ENCODE measurements around the gene RNASE8. TPM values are rescaled to one million over a fixed set of nuclear protein-coding genes. Genes with fewer than 3 reads are reported as not detected.
"Not testable (repeated sequence)": the region's sequence is repeated elsewhere in the genome, so short reads cannot be mapped to it uniquely, and the experiment has no call there.

The RNASE8 gene, protein sequence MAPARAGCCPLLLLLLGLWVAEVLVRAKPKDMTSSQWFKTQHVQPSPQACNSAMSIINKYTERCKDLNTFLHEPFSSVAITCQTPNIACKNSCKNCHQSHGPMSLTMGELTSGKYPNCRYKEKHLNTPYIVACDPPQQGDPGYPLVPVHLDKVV
- not detected in 2 replicates for total RNA-seq (2014; rRNA removed; shearing (Covaris generic))

DNA sequence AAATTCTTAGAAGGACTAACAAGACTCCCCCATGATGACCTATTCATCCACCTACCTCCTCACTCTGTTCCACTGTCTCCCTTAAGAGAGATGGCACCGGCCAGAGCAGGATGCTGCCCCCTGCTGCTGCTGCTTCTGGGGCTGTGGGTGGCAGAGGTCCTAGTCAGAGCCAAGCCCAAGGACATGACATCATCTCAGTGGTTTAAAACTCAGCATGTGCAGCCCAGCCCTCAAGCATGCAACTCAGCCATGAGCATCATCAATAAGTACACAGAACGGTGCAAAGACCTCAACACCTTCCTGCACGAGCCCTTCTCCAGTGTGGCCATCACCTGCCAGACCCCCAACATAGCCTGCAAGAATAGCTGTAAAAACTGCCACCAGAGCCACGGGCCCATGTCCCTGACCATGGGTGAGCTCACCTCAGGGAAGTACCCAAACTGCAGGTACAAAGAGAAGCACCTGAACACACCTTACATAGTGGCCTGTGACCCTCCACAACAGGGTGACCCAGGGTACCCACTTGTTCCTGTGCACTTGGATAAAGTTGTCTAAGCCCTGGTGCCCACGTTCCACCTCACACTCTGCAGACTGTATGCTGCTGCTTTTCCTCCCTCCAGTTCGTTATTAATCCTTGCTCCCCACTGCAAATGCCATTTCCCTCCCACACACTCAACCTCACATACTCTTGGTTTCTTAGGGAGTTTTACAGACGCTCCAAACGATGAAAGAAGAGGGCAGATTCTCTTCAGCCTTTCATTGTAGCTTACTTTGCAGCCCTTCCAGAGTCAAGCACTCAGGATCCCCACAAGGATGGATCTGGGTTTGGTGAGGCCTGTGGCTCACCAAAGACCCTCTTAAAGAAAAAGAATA, at the start of gene RNASE8:
RNASE8 (plus strand) TSS at position 20 of the 873 bp plus-strand sequence; CDS start at position 91, 71 bp downstream.
- DNase-seq (ENCODE audit: low spot score): no peak

DNA sequence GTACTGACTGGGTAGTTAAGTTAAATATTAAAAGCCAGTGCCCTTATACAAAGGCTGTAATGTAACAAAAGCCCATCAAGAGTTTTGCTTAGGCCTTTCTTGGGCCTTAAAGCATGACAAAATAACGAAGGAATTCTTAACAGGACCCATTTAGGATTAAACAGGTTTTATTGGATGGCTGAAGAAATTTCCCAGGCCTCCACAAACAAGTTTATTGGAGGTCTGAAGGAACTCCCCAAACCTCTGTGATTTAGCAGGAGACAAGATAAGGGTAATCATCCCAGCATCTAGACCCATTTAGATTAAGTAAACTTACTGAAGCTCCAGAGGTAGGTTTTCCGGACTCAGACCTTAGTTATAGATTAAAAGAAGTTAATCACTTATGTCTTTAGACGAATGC, 47.9 kb upstream of the RNASE8 start:
- DNase-seq (ENCODE audit: low spot score): not testable (repeated sequence)

DNA sequence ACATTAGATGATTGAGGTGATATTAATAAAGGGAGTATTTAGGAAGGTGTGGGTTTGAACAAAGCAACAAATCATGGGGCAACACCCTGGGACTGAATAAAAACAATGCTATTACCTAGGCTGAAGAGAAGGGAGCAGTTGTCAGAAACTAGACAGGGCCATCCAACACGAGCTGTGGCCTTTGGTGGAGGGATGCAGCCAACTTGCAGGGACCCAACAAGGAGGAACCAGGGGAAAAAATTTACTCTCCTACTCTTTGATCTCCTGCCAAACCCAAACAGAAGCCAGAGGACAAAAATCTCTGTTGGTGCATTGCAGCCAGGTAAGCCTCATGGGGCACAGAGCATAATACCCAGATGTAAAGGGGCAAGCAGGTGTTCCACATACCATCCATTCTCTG, 46.5 kb upstream of the RNASE8 start:
- DNase-seq (ENCODE audit: low spot score): no peak

DNA sequence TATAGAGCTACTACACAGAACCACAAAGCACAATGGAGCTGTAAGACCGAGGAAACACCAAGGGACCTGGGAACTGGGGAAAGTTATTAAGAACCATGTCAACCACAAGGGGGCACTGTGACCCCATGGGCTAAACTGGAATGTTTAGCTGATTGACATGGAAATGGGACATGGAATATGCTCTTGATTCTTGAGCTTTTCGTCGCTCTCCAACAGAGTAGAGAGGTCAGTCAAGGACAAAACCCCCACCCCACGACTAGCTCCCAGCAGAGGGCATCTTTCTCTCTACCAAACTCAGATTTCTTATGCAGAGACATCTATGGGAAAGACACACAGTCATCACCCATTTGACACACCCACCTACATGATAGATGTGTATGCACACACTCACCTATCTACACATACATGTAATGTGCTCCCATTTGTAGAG, 42.8 kb upstream of the RNASE8 start:
- DNase-seq (ENCODE audit: low spot score): peak; percentile 91

DNA sequence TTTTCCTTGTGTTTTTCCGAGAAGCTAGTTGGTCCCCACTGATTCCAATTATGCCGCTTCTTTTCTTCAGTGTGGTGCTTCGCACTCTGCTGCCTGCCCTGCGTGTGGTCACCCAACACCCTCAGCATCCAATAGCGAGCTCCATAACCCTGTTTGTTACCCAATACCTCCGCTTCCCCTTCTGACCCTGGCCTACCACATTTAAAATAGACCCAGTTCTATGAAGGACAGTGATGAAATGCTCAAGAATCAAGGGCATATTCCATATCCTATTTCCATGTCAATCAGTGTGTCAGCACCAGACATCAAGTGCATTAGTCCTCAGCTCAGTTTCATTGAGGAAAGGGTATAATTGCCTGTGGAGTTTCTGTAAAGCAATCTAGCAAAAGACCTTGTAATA, 42.3 kb upstream of the RNASE8 start:
- no peak for DNase-seq (ENCODE audit: low spot score)

DNA sequence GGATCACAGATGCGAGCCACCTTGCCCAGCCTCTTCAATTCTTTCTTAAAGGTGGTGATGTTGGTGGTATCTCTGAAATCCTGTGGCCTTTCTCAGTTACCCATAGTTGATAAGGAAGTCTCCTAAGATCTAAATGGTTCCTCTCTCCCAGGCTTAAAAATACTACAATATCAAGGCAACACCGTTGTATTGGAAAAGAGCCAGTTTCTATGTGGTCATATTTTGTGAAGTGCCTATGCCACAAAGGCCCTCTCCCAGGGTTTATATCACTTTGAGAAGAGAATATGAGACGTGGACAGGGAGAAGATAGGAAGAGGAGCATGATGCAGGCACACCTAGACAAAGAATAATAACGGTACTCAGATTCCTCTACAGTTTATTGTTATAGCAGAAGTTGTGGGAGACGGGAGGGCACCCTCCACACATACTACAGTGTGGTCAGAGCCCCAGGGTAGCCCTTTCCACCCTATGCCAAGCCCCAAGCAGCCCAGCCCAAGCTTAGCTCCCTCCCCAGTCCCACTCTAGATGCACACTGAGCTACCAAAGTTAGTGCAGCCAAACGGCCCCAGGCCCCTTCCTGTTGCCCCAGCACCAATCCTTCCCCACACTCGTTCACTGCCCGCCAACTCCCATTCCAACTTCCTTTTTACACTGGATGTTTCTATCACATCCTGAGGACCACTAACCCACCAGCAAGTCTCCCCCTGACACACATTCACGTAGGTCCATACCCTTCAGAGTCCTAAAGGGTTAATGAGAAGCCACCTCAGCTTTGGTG, 41.0 kb upstream of the RNASE8 start:
- no peak for DNase-seq (ENCODE audit: low spot score)

DNA sequence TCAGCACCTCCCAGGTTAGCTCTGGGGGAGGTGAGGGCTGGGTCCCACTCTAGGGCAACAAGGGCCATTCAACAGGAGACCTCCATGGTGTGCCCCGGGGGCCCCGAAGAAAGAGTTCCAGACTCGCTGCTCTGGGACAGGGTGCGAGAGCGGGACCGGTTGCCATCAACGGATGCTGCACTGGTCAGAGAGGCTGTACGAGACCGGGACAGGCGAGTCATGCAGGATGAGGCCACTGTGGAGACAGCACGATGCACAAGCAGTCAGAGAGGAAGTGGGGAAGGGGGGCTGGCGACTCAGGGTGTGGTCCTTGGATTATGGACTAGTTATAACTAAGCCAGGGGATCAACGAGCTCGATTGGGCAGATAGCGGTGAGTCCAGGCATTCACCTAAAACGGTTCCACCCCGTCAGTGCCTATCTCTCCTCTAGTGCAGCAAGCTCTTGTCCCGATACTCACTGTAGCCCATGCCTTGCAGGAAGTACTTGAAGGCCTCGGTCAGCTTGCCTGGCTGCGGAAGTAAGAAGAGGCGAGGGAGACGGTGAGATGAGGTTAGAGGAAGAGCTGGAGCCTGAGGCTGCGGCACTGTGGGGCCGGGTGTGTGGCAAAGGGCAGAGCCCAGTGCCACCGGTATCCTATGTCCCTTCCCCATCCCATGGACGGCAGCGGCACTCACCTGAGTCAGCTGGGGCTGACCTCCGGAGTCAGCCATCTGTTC, 39.9 kb upstream of the RNASE8 start:
- DNase-seq (ENCODE audit: low spot score): no peak

DNA sequence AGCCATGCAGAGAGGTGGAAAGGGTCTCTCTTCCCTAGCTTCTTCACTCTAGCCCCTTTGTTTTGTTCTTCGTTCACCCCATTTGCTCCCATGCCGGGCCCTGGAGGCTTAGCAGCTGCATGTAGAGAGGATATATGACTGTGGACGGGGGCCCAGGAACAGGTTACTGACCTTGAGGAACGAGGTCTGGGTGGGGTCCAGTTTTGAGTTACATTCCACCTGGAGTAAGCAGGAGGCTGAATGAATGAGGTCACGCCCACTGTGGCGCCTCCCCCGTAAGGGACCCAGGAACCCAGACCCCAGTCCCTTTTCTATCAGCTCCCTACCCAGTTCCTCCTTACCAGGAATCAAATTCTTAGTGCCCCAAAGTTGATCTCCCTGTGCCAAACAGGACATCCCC, 39.3 kb upstream of the RNASE8 start:
- no peak for DNase-seq (ENCODE audit: low spot score)

DNA sequence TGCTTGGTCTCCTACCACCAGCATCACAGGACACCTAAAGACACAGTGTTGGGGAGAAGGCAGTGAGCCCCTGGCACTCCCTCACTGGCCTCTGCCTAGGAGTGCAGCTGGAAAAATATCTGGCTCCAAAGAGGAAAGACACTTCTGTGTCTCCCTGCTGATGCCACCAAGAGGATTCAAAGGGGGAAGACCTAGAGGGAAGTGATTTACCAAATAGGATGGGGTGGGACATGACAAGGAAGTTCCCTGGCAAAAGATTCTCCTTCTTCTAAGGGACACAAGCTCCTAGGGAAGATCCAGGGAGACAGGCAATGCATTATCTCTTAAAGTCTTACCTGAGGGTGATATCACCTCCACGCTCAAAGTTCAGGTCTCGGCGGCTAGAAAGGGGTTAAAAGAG, 38.8 kb upstream of the RNASE8 start:
- no peak for DNase-seq (ENCODE audit: low spot score)

DNA sequence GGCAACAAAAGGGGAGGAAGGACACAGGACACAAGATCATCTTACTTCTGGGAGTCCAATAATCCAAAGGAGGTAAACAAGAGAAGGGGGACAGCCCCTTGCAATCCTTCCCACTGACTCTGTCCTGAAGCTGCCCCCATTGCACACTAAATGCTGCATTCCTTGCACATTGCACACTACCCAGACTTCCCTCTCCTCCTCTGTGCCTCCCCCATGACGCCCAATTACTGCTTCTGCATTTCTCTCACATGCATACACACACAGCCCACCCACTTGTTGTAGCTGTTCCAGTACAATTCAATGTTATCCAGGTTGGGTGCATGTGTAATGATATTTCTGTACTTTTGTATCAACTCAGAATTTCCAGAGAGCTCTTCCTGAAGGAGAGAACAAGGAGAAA, 38.3 kb upstream of the RNASE8 start:
- no peak for DNase-seq (ENCODE audit: low spot score)

DNA sequence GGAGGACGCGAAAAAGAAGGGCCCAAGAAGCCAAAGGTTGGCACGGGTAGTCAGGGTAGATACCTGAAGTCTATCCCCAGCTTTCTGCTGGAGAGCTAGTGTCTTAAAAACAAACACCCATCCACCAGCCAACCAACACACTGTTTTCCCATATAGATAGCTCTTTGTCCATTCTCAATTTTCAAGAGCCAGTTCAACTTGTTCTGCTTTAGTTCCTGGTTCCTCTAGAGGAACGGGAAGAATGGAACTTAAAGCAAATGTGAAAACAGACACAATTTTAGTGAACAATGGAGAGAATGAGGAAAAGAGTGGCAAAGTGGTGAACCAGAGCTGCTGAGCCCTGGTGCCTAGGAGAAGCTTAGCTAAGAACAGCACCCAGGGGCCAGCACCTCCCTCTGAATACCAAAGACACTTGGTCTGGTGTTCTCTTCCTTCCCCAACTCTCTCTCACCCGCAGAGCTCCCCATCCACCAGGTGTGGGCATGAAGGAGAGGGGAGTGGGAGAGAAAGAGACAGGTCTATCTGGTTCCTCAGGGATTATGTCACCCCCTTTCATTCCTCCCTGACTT, 36.6 kb upstream of the RNASE8 start:
- DNase-seq (ENCODE audit: low spot score): no peak

DNA sequence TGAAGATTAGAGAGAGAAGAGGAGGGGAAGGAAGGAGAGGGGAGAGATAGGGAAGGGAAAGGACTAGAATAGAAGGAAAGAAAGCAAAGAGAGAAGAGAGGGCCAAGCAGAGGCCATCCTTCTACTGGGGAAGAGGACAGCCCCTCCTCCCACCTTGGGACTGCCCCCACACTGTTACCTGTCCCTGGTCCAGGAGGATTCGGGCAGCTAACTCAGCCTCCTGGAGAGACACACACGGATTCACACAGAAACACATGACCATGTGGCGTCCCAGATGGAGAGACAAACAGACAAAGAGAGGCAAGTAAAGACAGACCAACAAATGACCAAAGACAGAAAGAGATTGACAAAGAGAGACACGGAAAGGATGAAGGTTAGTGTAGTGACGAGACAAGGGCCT, 34.9 kb upstream of the RNASE8 start:
- DNase-seq (ENCODE audit: low spot score): no peak

DNA sequence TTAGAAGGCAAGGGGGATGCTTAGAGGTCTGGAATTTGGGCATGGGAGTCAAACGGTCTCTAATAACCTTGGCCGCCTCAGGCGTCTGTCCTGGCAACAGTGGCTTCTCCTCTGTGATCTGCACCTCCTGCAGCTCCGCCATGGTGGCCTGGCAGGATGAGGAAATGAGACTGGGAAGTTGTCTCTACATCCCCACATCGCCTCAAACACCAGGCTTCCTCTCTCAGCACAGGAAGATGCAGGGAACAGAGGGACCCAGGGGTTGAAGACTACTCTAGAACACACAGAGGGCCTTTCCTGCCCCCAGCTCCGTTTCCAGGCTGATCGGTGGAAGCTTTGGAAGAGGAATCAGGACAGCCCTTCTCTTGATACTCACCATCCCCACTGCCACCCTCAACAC, 34.4 kb upstream of the RNASE8 start:
- DNase-seq (ENCODE audit: low spot score): no peak

DNA sequence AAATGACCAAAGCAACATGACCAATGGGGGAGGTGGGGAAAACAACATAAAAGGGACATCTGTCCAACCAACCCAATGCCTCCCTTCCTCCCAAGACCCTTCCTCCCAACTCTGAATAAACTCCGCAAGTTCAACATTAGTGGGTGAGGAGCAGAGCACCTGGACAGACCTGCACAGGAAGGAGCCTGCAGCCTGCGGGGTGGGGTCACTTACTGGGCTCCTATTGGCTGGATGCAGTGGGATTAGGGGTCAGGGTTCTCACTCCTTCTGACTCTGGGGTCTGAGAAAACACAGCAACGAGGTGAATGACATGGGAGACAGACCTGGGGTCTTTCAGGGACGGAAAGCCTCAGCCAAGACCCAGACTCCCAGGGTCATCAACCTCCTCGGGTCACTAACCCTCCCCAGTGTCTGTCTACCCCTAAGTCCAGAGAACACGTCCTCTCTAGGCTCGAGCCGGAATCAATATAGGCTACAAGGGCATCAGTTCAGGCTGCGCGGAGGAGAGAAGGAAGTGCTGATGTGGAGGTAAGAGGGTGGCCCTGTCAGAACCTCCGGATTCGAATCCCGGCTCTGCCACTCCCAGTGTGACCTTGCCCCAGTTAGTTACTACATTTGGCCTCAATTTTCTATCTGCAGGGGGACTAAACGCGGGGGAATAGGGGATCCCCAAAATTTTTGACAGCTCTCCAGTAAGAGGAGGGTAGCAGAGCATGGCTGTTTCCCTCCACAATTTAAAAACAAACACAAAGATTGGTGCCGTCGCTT, 33.6 kb upstream of the RNASE8 start:
- DNase-seq (ENCODE audit: low spot score): no peak

DNA sequence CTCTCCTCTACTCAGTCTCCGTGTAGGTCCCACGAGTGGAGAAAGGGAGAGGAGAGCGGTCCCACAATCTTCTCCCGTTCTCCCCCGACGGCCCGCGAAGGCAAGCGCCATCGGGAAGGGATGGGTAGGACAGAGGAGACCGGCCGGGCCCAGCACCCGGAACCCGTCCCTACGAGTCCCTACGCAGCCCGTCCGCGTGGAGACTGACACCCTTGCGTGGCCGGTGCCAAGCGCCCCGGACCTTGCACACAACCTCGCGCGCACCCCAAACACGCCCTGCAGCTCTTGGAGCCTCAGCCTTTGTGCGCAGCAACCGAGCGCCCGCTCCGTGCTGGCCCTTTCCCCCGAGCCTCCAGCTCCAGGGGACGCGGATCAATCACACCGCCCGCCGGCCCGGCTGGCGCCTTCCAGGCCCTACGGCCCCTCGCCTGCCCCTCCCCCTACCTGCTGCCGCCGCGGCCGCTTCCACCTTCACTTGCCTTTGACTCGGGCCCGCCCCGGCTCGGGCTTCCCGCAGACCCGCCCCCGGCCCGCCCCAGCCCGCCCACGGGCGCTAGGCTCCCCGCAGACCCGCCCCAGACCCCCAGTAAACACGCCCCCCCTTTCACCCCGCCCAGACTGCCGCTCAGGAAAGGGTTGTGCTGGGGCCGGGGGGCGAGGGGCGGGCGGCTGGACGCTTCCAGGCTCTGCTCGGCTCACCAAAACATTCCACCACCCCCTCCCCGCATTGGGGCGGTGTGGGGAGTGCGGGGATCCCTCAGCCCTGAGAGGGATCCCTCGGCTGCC, 32.8 kb upstream of the RNASE8 start, which contains the start of gene NDRG2:
NDRG2 (minus strand) TSS at position 477 of the 786 bp plus-strand sequence. CDS start 1,746 bp downstream, outside the sequence.
- peak; percentile 35 for DNase-seq (ENCODE audit: low spot score)

DNA sequence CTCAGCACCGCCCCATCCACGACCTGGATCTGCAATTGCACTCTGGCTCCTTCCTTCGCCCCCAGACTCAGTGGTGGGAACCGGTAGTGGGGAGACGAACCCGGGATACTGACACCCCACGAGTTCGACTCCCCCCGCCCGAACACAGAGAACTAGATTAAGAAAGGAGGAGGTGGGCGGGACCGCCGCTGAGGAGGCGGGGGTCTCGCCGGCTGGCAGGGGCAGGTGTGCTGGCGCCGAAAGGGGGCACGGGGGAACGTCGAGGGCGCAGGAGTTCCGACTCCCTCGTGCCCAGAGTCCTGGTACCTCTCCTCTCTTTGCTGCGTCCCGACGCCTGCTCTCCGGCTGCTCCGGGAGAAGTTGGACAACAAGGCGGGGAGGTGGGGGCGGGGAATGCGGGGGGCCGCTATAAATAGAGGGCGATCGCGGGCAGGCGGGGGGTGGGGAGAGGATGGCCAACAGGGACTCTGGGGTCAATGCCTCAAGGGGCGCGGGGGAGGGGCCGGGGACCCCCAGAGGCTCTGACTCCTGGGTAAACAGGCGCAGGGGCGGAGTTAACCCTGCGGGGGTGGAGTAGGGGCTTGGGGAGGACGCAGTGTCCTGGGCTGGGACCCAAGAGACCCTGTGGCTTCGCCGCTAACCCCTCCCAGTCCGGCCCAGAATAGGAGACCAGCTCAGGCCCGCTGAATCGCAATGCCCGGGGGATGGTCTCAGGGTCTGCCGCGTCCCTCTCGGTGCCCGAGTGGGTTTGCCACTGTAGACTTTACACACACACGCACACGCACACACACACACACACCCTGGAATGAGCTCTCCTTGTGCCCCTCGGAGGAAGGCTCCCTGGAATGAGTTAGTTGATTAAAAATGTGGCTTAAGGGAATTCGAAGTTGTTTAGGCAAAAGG, 32.0 kb upstream of the RNASE8 start:
- no peak for DNase-seq (ENCODE audit: low spot score)

DNA sequence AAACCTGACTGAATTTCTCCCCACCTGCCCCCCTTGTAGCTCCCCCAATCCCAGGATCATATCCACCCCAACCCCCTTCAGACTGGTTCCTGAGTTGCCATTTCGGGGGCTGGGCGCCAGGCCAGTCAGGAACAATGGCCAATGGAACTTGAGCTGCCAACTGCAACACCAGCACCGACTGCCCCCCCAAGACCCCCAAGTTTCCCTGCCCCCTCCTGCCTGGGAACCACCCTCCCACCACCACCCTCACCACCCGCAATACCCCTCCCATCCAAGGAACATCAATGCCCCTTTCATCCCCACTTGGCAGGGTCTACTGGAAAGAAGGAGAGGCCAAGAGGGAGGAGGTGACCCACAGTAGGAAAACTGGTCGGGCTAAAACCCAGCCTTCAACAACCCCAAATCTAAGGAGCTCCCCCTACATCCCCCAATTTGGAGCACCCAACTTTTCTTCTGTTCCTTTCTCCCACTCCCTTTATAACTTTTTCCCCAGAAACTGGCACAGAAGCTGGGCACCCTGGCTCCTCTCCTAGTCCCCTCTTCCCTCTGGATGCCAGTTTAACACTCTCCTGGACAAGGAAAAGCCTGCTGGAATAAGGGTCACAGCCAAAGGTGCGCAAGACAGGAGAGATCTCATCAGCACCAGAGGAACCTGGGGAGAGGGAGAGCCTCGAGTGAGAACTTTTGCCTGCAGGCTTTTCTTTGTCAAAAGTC, 31.2 kb upstream of the RNASE8 start:
- DNase-seq (ENCODE audit: low spot score): no peak

DNA sequence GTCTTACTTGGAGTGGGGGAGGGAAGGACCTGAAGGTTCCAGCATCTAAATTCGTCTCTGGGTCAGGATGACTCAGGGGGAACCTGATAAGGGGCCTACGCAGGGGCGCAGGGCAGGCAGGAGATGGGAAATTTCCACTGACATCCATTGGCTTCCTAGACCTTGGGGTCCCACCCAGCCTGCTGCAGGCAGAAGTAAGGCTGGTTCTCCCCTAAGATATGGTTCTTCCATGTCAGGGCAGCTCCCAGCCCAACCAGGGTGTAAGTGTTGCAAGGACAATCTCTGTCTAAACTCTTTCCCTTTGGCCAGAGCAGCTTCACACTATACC, 30.7 kb upstream of the RNASE8 start:
- no peak for DNase-seq (ENCODE audit: low spot score)

All from HT-29 (cell line).